ELF-1 (cell line): Measurements from ENCODE around the gene LRP6.

Experiments used
- DNase-seq: peaks from one replicate; pipeline ENCODE4 v3.0.0-alpha.2; 2016; ENCODE audit warnings: low read depth, low spot score

Gene LRP6

DNA sequence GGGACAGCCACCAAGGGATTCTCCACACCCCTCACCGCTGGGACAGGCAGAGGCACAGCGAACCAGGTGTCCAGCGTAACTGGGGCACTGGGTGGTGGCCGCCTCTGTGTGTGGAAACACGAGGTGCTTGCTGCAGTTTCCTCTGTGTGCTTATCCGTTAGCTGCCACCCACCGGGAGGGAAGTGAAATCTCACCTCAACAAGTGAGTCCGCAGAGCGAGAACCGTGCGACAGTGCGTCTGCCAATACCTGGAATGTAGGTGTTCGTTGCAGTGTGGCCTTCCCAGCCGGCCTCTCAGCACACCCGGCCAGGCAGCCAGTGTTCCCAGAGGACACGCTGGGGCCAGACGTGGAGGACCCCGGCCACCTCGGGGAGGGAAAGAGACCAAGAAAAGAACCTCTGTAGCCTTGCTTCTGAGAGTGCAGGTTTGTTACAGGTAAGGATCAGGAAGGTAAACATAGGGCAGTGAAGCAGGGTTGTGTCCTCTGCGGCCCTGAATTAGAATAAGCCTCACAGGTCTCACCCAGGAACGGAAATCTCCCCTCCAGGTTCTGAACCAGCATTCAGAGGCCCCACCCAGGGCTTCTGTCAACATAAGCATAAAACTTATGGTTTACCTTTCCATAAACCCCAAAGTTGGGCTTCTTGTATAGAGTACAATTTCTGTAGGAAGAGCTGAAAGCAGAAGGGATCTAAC lies 194.6 kb downstream of the LRP6 start:
- DNase-seq, result no peak

DNA sequence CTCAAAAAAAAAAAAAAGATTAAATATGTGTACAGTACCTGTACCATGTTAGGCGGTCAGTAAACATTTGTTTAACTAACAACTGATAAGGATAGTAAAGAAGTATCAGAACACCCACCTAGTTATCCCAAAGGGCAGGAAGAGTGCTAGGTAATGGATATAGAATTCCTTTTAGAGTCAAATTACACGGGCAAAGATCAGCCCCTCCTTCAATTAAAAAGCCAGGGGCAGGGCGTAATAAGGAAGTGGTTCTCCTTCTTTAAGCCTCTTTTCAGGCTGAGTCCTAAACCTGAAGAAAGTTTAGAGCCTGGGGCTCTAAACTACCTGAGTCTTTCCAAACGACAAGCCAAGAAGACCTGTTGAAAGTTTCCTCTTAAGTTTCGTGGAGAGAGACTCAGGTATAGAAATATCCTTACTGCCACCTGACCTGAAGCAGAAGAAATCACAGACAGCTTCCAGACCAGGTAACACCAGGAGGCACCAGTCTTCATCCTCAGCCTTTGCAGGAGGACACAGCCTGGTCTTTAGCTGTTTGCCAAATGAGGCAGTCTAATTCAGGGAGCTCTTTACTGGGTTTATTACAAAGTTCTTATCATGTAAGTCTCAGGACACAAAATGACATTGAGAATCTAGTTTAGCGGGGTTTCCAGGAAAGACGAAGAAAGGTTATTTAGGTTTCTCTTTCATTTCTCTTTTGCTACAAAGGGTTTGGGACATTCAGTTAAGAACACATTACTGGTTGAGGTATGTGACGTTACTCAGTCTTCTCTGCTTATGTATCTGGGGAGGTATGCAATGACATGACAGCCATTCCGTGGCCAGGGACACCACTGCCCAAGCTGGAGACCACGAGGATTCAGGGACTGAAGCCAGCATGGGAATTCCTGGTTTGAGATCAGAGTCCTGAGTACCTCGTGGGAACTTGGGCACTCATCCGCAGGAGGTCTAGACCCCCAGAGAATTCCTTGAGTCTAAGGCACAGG lies 195.9 kb downstream of the LRP6 start, which contains the start of gene BCL2L14:
Gene BCL2L14 (plus strand): TSS at position 266 of the 983 bp plus-strand sequence. CDS start 8,367 bp downstream, outside the sequence.
- DNase-seq, result no peak

DNA sequence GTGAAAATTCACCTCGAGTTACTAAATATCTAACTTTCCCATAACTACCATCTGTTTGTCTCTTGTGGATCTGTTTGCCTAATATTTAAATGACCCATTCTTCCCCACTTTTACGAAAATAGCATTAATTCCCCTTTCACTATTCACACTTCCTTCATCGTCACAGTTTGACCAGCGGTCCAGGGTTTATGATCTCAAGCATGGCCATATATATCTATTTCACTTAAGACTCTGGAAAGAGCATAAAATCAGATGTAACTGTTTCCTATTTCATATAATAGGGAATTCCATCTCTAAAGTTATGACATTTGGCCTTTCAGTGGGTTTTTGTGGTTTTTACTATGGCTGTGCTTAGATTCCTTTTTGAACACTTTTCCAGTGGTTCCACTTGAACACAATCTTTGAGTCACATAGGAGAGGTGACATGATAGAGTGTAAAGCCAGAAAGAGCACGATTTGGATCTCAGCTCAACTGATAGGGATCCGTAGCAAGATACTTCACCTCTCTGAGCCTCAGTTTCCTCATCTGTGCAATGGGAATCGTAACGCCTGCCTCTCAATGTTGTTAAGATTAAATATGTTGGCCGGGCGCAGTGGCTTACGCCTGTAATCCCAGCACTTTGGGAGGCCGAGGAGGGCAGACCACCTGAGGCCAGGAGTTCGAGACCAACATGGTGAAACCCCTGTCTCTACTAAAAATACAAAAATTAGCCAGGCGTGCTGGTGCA lies 196.9 kb downstream of the LRP6 start:
- DNase-seq, result no peak

- no peak for DNase-seq
Observed at GRCh38 chr12:12068751-12069150, 198.1 kb downstream of the LRP6 start.
